H54 (cell line): ENCODE measurements around the gene NELFA.

Source experiments
- DNase-seq: peaks from one replicate; pipeline ENCODE4 v3.0.0; 2011; ENCODE audit warnings: low spot score, mixed read lengths; ENCODE audit not compliant: insufficient read length
- FAIRE-seq: peaks from 3 replicates; lab custom pipeline; 2011; peaks lifted over from hg19 to GRCh38; lab: Jason Lieb, UNC
- POLR2A ChIP-seq: IDR thresholded peaks from 2 replicates; pipeline ENCODE4 v1.6.1; 2011; ENCODE audit warnings: low read depth, mild to moderate bottlenecking, low read length

Gene NELFA

DNA sequence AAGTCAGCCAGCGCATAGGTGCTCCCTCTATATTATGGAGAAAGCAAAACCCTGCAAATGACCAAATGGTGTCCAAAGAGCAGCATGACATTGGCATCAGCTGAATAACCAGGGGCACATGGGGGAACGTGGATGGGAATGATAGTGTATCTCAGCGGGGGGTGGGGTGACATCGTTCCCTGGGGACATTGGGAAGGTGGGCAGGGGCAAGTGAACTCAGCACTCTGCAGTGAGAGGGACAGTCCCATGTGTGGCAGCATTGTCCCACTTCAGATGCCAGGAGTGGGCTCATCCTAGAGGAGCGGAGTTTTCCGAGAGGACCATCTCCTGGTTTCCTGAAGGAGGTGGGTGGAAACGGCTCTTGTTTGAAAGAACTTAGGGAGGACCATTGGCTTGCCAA lies 64.8 kb downstream of the NELFA start:
- no peak for TF ChIP-seq POLR2A
- DNase-seq = no peak
- FAIRE-seq = no peak

DNA sequence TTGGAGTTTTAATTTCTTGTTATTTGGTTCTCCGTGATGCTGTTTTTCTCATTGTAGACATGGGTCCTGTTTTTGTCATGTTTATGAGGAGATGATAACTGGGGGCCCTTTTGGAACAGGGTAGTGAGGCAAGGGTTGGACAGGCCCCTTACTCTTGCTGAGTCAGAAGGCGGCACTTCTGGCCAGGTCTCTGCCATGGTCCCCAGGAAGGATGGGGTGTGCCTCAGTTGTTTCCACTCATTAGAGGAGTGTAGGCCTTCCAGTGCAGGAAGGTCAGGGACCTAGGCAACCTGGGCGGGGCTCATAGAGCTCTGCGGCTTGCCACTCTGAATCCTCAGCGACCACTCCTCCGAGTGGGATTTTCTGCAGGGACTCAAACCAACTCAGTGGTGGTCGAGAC lies 68.2 kb downstream of the NELFA start:
- no peak for DNase-seq
- TF ChIP-seq POLR2A = no peak
- no peak for FAIRE-seq

DNA sequence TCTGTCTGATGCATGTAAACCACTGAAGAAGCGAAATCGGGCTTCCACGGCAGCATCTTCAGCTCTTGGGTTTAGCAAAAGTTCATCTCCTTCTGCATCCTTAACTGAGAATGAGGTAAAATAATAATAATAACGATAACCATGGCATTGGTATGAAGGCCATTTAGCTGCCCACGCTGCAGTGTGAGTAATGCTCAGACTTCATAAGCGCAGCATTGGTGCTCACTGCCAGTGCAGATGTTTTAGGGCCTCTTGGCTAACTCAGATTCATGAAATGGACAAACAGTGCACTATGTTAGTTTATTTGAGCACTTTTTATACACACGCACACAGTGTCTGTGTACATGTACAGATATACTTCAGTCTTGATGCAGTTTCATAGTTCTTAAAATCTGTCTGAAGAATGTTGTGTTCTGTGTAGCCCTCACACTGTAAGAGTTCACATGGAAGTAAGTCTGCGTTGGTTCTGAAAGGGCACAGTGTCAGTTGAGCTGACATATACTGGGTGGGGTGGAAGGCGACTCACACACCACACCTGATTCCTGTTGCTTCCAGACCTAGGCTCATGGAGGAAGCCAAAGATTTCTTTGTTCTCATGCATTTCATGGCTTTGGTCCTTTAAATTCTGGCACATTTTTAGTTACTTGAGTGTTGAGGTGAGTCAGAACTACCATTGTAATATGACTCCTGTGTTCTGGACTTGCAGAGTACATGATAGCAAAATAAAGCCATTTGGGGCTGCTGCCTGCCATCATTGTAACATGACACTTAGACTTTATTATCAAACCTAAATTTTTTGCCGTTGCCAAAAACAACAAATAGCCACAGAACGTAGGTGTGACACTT lies 68.9 kb downstream of the NELFA start:
- peak; percentile 55 for DNase-seq
- peak; percentile 36 for FAIRE-seq
- TF ChIP-seq POLR2A = no peak

DNA sequence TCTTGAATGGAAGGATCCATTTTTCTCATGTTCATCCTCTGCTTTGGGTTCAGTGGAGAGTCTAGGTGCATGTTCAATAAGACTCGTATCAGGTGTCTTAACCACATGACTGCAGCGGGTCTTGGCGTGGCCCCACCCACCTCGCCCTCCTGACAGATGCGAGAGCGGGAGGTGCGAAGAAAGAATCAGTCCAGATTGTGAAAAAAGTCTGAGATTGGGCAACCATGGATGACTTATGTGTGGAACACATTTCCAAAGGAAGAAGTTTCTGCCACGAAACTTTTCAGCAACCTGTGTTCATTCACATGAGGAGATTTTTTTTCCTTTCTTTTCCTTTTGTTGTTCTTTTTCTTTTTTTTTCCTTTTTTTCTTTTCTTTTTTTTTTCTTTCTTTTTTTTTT lies 70.7 kb downstream of the NELFA start:
- FAIRE-seq (no peak), DNase-seq (no peak)

DNA sequence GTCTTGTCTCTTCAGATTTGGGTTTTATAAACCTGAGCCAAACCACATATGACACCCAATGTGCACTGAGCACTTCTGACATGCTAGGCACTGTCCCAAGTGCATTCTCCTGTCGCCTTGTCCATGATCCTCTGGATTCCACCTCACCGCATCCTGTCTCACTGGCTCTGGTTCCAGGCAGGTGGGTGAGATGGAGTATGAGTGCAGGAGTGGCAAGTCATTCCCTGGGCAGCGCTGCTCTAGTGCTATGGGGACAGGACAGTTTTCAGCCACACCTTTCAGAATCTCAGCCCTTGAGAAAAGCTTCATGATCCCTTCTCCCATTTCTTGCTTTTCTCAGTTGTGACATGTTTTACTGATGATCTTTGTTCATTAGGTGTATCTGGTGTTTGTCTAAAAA lies 71.2 kb downstream of the NELFA start:
- DNase-seq (no peak), FAIRE-seq (no peak)
- TF ChIP-seq POLR2A = no peak

More for the DNA sequence above, 70.7 kb downstream of the NELFA start:
- TF ChIP-seq POLR2A = no peak

DNA sequence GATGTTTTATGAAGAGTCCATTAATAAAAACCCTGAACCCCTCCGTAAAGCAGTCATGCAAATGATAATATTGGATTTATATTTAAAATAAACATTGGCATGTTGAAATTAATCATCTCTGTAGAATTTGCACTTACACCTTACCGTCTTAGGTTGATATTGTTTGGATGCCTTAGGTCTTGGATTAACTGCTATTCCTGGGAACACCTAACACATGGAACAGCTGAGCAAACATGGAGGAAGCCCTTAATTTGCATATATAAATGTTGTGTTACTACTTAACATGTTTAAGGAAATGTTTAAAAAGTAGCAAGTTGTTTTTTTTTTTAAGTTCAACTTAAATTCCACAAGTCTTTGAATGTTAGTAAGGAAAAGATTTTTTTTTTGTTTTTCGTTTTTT lies 75.1 kb downstream of the NELFA start:
- DNase-seq (no peak), FAIRE-seq (no peak)
- no peak for TF ChIP-seq POLR2A

DNA sequence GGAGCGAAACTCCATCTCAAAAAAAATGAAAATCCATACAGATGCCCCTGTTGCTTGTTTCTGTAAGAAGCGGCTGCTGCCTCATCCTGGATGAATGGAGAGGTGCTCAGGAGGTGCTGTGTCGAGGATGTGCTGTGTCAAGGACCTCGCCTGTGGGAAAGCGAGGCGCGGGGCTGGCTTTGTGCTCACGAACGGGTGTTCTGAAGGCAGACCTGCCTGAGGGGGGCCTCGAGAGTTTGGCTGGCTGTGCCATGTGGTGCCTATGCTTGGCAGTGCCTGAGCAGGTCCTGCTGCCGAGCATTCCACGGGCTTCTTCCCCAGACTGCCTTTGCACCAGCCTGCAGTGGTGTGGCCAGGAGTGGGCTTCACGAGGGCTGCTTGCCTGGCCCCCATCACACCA lies 76.0 kb downstream of the NELFA start:
- DNase-seq (no peak), FAIRE-seq (no peak)
- no peak for TF ChIP-seq POLR2A
